ENCODE data around the gene NLGN4X. TPM values are rescaled to one million over a fixed set of nuclear protein-coding genes. Genes with fewer than 3 reads are reported as not detected.

NLGN4X gene
- total RNA-seq, 2 experiments from 2014 or later: 0.21 TPM

GRCh38 chrX:6149060-6149872 lies 79.4 kb downstream of the NLGN4X start:
- no peaks in the 10 kb centered on the region for H3K36me3 Mint-ChIP-seq (ENCODE audit: low read depth)
- intact Hi-C loops (cut with DNase I, micrococcal nuclease): no loop called here

DNA sequence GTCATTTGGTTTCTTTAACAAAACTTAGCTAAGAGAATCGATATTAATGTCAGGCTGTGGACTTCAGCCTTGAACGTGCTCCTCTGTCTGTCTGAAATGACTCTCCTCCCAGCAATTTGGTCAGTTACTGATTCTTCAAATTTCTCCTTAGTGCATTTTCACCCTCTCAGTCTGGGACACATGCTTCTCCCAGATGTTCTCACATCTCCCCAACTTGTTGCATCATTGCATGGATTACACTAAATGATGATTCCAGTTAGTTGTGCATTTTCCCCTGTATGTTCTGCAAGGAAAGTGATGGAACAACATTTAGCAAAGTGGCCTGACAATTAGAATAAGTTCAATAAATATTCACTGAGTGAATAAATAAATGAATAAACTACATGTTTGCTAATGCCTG lies 94.4 kb downstream of the NLGN4X start:
- ChIA-PET POLR2A (no interaction called here), CTCF (no interaction called here)
- Mint-ChIP-seq H3K4me1 (no peaks in the 10 kb centered on the region), H3K27me3 (no peaks in the 10 kb centered on the region), H3K9me3 (ENCODE audit: low read depth) (no peaks in the 10 kb centered on the region), H3K36me3 (ENCODE audit: low read depth) (no peaks in the 10 kb centered on the region), H3K27ac (no peak overlapping the region), H3K4me3 (no peak overlapping the region)
- ATAC-seq: no peak
- intact Hi-C loops (cut with DNase I, micrococcal nuclease): no loop called here
- no peak for DNase-seq

More at GRCh38 chrX:6149060-6149872, 79.4 kb downstream of the NLGN4X start:
- no peaks in the 10 kb centered on the region for H3K4me1 Mint-ChIP-seq
- H3K4me3 Mint-ChIP-seq: no peak overlapping the region
- no peaks in the 10 kb centered on the region for H3K27me3 Mint-ChIP-seq
- H3K27ac Mint-ChIP-seq: no peak overlapping the region
- ATAC-seq: no peak
- DNase-seq: no peak
- ChIA-PET POLR2A (no interaction called here), CTCF (no interaction called here)
- H3K9me3 Mint-ChIP-seq (ENCODE audit: low read depth): no peaks in the 10 kb centered on the region

DNA sequence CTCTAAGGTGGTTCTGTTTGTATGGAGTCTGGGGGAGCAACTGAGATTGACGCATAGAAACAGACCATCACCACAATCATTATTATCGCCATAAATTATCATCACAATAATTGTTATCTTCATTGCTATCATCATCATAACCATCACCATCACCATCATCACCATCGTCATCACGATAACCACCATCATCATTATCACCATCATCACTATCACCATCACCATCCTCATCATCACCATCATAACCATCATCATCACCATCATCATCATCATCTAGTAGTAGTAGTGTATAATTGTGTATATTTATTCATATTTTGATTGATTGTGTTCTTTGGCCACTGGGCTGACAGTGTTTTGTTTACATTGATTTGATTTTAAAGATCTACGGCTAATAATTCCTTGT lies 95.7 kb downstream of the NLGN4X start:
- H3K27me3 Mint-ChIP-seq: no peaks in the 10 kb centered on the region
- no peaks in the 10 kb centered on the region for H3K9me3 Mint-ChIP-seq (ENCODE audit: low read depth)
- CTCF ChIA-PET: no interaction called here
- no peak overlapping the region for H3K4me3 Mint-ChIP-seq
- intact Hi-C loops (cut with DNase I, micrococcal nuclease): no loop called here
- no peaks in the 10 kb centered on the region for H3K4me1 Mint-ChIP-seq
- H3K27ac Mint-ChIP-seq: no peak overlapping the region
- POLR2A ChIA-PET: no interaction called here
- no peak for ATAC-seq
- no peak for DNase-seq
- H3K36me3 Mint-ChIP-seq (ENCODE audit: low read depth): no peaks in the 10 kb centered on the region

- POLR2A ChIA-PET: no interaction called here
- Mint-ChIP-seq H3K4me3 (no peak overlapping the region), H3K27me3 (no peaks in the 10 kb centered on the region), H3K4me1 (no peaks in the 10 kb centered on the region), H3K36me3 (ENCODE audit: low read depth) (no peaks in the 10 kb centered on the region), H3K27ac (no peak overlapping the region), H3K9me3 (ENCODE audit: low read depth) (no peaks in the 10 kb centered on the region)
- CTCF ChIA-PET: no interaction called here
- intact Hi-C loops (cut with DNase I, micrococcal nuclease): no loop called here
- DNase-seq: no peak
- no peak for ATAC-seq
Observed at GRCh38 chrX:6131287-6131686, 97.4 kb downstream of the NLGN4X start.

DNA sequence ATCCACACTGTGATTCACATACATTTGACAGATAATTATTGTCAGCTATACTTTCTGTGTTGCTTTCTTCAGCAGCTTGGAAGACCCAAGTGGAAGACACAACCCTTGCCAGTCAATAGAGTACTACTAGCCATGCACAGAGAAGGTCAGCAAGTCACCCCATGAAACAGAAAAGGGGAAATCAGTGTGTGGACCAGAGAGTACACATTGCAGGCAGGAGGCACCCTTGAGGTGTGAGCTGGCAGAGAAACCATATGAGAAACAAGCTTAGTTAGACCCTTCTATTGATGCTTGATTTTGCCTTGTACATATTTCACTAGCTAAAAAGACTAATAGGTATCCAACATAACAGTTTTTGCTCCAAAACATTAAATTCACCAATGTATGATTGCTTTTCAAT lies 99.5 kb downstream of the NLGN4X start:
- CTCF ChIA-PET: no interaction called here
- Mint-ChIP-seq H3K9me3 (ENCODE audit: low read depth) (no peaks in the 10 kb centered on the region), H3K36me3 (ENCODE audit: low read depth) (no peaks in the 10 kb centered on the region), H3K27me3 (no peaks in the 10 kb centered on the region), H3K4me1 (no peaks in the 10 kb centered on the region), H3K27ac (no peak overlapping the region), H3K4me3 (no peak overlapping the region)
- ATAC-seq (no peak), DNase-seq (no peak)
- intact Hi-C loops (cut with DNase I, micrococcal nuclease): no loop called here
- POLR2A ChIA-PET: no interaction called here

GRCh38 chrX:6120329-6120728 lies 108.3 kb downstream of the NLGN4X start:
- H3K4me3 Mint-ChIP-seq: no peak overlapping the region
- no peaks in the 10 kb centered on the region for H3K9me3 Mint-ChIP-seq (ENCODE audit: low read depth)
- no peaks in the 10 kb centered on the region for H3K4me1 Mint-ChIP-seq
- no peaks in the 10 kb centered on the region for H3K36me3 Mint-ChIP-seq (ENCODE audit: low read depth)
- intact Hi-C loops (cut with DNase I, micrococcal nuclease): no loop called here
- ChIA-PET POLR2A (interaction anchor here (0.6 kb wide), 1 partner anchor 1484 kb away, joined by 3 read pairs; no protein-coding TSS in a partner anchor), CTCF (no interaction called here)
- no peak overlapping the region for H3K27ac Mint-ChIP-seq
- H3K27me3 Mint-ChIP-seq: no peaks in the 10 kb centered on the region
- DNase-seq (no peak), ATAC-seq (no peak)

DNA sequence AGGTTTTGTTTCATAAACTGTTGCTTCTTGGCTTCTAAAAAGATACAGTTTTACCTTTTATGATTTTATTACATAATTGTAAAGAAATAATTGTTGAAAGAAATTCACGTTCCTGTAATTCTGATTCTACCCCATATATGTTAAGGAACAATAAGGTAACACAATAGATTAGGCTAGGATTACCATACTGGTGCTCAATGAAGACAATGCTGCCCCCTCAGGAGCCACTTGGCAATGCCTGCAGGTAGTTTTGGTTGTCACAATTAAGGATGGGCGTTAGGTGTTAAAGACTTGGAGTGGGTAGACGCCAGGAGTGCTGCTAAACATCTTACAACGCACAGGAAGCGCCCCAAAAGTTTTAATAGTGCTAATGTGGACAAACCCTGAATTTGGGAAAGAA lies 133.2 kb downstream of the NLGN4X start:
- no peak overlapping the region for H3K4me3 Mint-ChIP-seq
- intact Hi-C loops (cut with DNase I, micrococcal nuclease): no loop called here
- H3K36me3 Mint-ChIP-seq (ENCODE audit: low read depth): no peaks in the 10 kb centered on the region
- no peaks in the 10 kb centered on the region for H3K27me3 Mint-ChIP-seq
- CTCF ChIA-PET: interaction anchor here (0.7 kb wide), 1 partner anchor 534 kb away, joined by 4 read pairs; no protein-coding TSS in a partner anchor
- H3K9me3 Mint-ChIP-seq (ENCODE audit: low read depth): no peaks in the 10 kb centered on the region
- H3K27ac Mint-ChIP-seq: no peak overlapping the region
- no peaks in the 10 kb centered on the region for H3K4me1 Mint-ChIP-seq
- ATAC-seq: no peak
- POLR2A ChIA-PET: no interaction called here
- DNase-seq: peak; percentile 6

GRCh38 chrX:6074532-6074931 lies 154.1 kb downstream of the NLGN4X start:
- H3K27me3 Mint-ChIP-seq: no peaks in the 10 kb centered on the region
- no peaks in the 10 kb centered on the region for H3K36me3 Mint-ChIP-seq (ENCODE audit: low read depth)
- CTCF ChIA-PET: no interaction called here

GRCh38 chrX:6071731-6072130 lies 156.9 kb downstream of the NLGN4X start:
- intact Hi-C loops (cut with DNase I, micrococcal nuclease): no loop called here
- DNase-seq: no peak
- Mint-ChIP-seq H3K4me3 (no peak overlapping the region), H3K27ac (no peak overlapping the region), H3K4me1 (no peaks in the 10 kb centered on the region), H3K36me3 (ENCODE audit: low read depth) (no peaks in the 10 kb centered on the region), H3K9me3 (ENCODE audit: low read depth) (no peaks in the 10 kb centered on the region), H3K27me3 (no peaks in the 10 kb centered on the region)
- ChIA-PET POLR2A (no interaction called here), CTCF (interaction anchor here (0.8 kb wide), 1 partner anchor 376 kb away, joined by 4 read pairs; no protein-coding TSS in a partner anchor)
- no peak for ATAC-seq

More at GRCh38 chrX:6074532-6074931, 154.1 kb downstream of the NLGN4X start:
- intact Hi-C loops (cut with DNase I, micrococcal nuclease): no loop called here
- POLR2A ChIA-PET: no interaction called here
- no peaks in the 10 kb centered on the region for H3K9me3 Mint-ChIP-seq (ENCODE audit: low read depth)
- DNase-seq (no peak), ATAC-seq (no peak)
- H3K27ac Mint-ChIP-seq: no peak overlapping the region
- no peak overlapping the region for H3K4me3 Mint-ChIP-seq
- no peaks in the 10 kb centered on the region for H3K4me1 Mint-ChIP-seq

DNA sequence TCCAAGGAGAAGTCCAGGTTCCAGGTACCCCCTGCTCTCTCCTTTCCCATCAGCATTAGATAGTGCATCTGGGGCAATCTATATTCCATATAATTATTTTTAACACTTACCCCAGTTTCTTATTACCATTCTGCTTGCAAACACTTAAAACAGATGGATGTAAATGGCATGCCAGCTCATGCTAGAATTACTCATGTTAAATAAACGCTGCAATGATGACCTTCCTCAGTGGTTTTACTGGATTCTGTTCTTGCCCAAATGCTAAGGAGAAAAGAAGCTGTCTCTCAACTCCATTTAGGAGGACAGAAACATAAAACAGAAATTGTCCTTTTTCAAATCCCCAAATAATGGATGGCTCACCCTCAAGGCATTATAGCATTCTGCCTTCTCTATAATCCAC lies 161.1 kb downstream of the NLGN4X start:
- no peaks in the 10 kb centered on the region for H3K36me3 Mint-ChIP-seq (ENCODE audit: low read depth)
- H3K4me1 Mint-ChIP-seq: no peaks in the 10 kb centered on the region
- POLR2A ChIA-PET: no interaction called here
- intact Hi-C loops (cut with DNase I, micrococcal nuclease): no loop called here
- H3K4me3 Mint-ChIP-seq: no peak overlapping the region
- CTCF ChIA-PET: no interaction called here
- ATAC-seq: no peak
- H3K27me3 Mint-ChIP-seq: no peaks in the 10 kb centered on the region
- no peaks in the 10 kb centered on the region for H3K9me3 Mint-ChIP-seq (ENCODE audit: low read depth)
- no peak overlapping the region for H3K27ac Mint-ChIP-seq
- no peak for DNase-seq

DNA sequence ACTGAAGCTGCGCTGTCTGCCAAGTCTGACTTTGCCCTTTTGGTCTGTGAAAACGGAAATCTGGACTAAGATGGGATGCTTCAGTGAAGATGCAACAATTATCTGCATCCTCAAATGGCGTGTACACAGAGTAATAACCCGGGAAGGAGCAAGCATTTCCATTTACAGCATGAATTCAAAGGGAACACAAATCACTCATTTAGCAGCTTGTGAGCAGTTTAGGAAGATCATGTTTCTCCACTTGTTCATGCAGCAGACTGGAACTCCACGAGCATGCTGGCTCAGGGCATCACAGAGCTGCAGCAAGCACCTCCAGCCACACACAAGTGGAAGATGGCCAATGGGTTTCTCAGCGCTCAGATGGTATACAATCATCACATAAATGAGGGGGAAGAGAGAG lies 175.5 kb downstream of the NLGN4X start:
- DNase-seq (no peak), ATAC-seq (no peak)
- Mint-ChIP-seq H3K4me1 (no peaks in the 10 kb centered on the region), H3K27me3 (no peaks in the 10 kb centered on the region), H3K27ac (no peak overlapping the region), H3K9me3 (ENCODE audit: low read depth) (no peaks in the 10 kb centered on the region), H3K36me3 (ENCODE audit: low read depth) (no peaks in the 10 kb centered on the region), H3K4me3 (no peak overlapping the region)
- CTCF ChIA-PET: no interaction called here
- POLR2A ChIA-PET: no interaction called here
- intact Hi-C loops (cut with DNase I, micrococcal nuclease): no loop called here

GRCh38 chrX:6052111-6052745 lies 176.4 kb downstream of the NLGN4X start:
- H3K9me3 Mint-ChIP-seq (ENCODE audit: low read depth): no peaks in the 10 kb centered on the region
- H3K4me3 Mint-ChIP-seq: no peak overlapping the region
- no peaks in the 10 kb centered on the region for H3K36me3 Mint-ChIP-seq (ENCODE audit: low read depth)
- ChIA-PET CTCF (no interaction called here), POLR2A (no interaction called here)
- intact Hi-C loops (cut with DNase I, micrococcal nuclease): no loop called here
- H3K4me1 Mint-ChIP-seq: no peaks in the 10 kb centered on the region
- no peaks in the 10 kb centered on the region for H3K27me3 Mint-ChIP-seq
- no peak for DNase-seq
- H3K27ac Mint-ChIP-seq: no peak overlapping the region
- ATAC-seq: no peak
